K562 (cell line): ENCODE data around the gene CRYGC. TPM values are rescaled to one million over a fixed set of nuclear protein-coding genes. Genes with fewer than 3 reads are reported as not detected.
"Not testable (repeated sequence)": the region's sequence is repeated elsewhere in the genome, so short reads cannot be mapped to it uniquely, and the experiment has no call there.

Experiments used
- ATAC-seq: fragments of 200-7000 bp; cut with Tn5 transposase; 3 replicates; pipeline ENCODE4 v1.9.1; 2020; ENCODE audit warnings: moderate library complexity
- BruUV-seq: library from RNA; stranded (reverse); fragments of 400-500 nt; replicated peaks from 2 replicates; lab custom pipeline; 2021; lab: Mats Ljungman, UMichigan
- CTCF ChIA-PET: fragments of 300-600 bp; formaldehyde crosslinking; extraction: SDS; loops from one replicate; lab custom pipeline; 2021; ENCODE audit warnings: low intra/inter-chr PET ratio; lab: Yijun Ruan, JAX
- POLR2A ChIA-PET: fragments of 300-600, 350-650 bp; sonication (Branson Sonifier 250); formaldehyde crosslinking; extraction: SDS; loops from one replicate; lab custom pipeline; 2021; ENCODE audit warnings: antibody characterized with exemption, inconsistent platforms; lab: Yijun Ruan, JAX
- DNase-seq, 4 experiments: peaks; one replicate each; pipeline versions ENCODE4 v3.0.0 to v3.0.0-alpha.2; 2011 to 2018; ENCODE audit warnings: low spot score in 3 of 4, mixed read lengths in 3 of 4; ENCODE audit errors: extremely low read depth in 1 of 4
- FAIRE-seq: peaks from 2 replicates; lab custom pipeline; 2011; peaks lifted over from hg19 to GRCh38; lab: Jason Lieb, UNC
- H2AFZ ChIP-seq: 2 replicates; pipeline ENCODE4 v1.6.0; 2011; ENCODE audit warnings: low read depth, low read length, control low read depth, inconsistent platforms
- H3K27ac ChIP-seq: fragments of 200-600 bp; 3 replicates; pipeline ENCODE4 v1.8.0; 2011; ENCODE audit warnings: low read depth, mild to moderate bottlenecking, control low read depth, inconsistent platforms, low read length, moderate library complexity, mixed read lengths; ENCODE audit errors: extremely low read depth
- H3K27me3 ChIP-seq, 2 experiments: fragments of 300-600 bp in 1 of 2; 2 replicates in 1 of 2; 3 replicates in 1 of 2; pipeline versions ENCODE4 v1.6.0 to v1.8.0; 2011; ENCODE audit warnings: inconsistent platforms in 2 of 2, low read length in 2 of 2, mild to moderate bottlenecking in 1 of 2, mixed read lengths in 1 of 2, moderate library complexity in 1 of 2; ENCODE audit not compliant: control insufficient read depth in 2 of 2, insufficient read depth in 2 of 2
- H3K36me3 ChIP-seq: fragments of 300-600 bp; 3 replicates; pipeline ENCODE4 v1.8.0; 2011; ENCODE audit warnings: mild to moderate bottlenecking, low read length, inconsistent platforms; ENCODE audit not compliant: control insufficient read depth, insufficient read depth
- H3K4me1 ChIP-seq, 2 experiments: fragments of 200-600 bp in 1 of 2; replicated peaks in 1 of 2; 2 replicates in 1 of 2; 3 replicates in 1 of 2; pipeline versions ENCODE4 v1.5.1 to v1.8.0; 2011; ENCODE audit warnings: inconsistent platforms in 2 of 2, low read length in 2 of 2, mild to moderate bottlenecking in 1 of 2, mixed read lengths in 1 of 2, moderate library complexity in 1 of 2; ENCODE audit not compliant: control insufficient read depth in 2 of 2, insufficient read depth in 2 of 2
- H3K4me2 ChIP-seq: 2 replicates; pipeline ENCODE4 v1.6.1; 2011; ENCODE audit warnings: low read length, control low read depth, inconsistent platforms, mixed read lengths; ENCODE audit not compliant: insufficient read depth
- H3K4me3 ChIP-seq: fragments of 200-600 bp; sonication (generic), shearing (Covaris generic); 2 replicates; pipeline ENCODE4 v1.5.1; 2016; ENCODE audit warnings: control low read depth, inconsistent platforms
- H3K79me2 ChIP-seq: fragments of 200-600 bp; 3 replicates; pipeline ENCODE4 v1.8.0; 2011; ENCODE audit warnings: low read length, inconsistent platforms; ENCODE audit not compliant: control insufficient read depth, insufficient read depth
- H3K9ac ChIP-seq, 2 experiments: 2 replicates each; pipeline versions ENCODE4 v1.6.0 to v1.6.1; 2011; ENCODE audit warnings: low read depth in 2 of 2, low read length in 2 of 2, control low read depth in 1 of 2, inconsistent platforms in 1 of 2, mild to moderate bottlenecking in 1 of 2, mixed read lengths in 1 of 2; ENCODE audit not compliant: insufficient read depth in 1 of 2
- H3K9me1 ChIP-seq: one replicate; pipeline ENCODE4 v1.6.0; 2011; ENCODE audit warnings: inconsistent platforms, mild to moderate bottlenecking, low read length, moderate library complexity; ENCODE audit not compliant: control insufficient read depth, insufficient read depth
- H3K9me3 ChIP-seq: replicated peaks from 2 replicates; pipeline ENCODE4 v1.5.1; 2011; ENCODE audit warnings: low read depth, low read length, inconsistent platforms; ENCODE audit not compliant: control insufficient read depth, insufficient read depth
- H4K20me1 ChIP-seq: replicated peaks from 2 replicates; pipeline ENCODE4 v1.6.1; 2011; ENCODE audit warnings: low read length, inconsistent platforms, mixed read lengths; ENCODE audit not compliant: control insufficient read depth, insufficient read depth
- WGBS: fragments of 100-300 bp; shearing (Covaris generic); methylation state at CpG from one replicate; pipeline ENCODE4 v1.1.6; 2016; ENCODE audit warnings: low coverage, mixed read lengths; ENCODE audit not compliant: insufficient coverage; ENCODE audit errors: missing lambda C conversion rate; 5-methylcytosine and 5-hydroxymethylcytosine counted together
- in situ Hi-C: fragments of 300-500 bp; cut with MboI; formaldehyde crosslinking; loops from 4 replicates; pipeline ENCODE4 v1.15.0; 2018; ENCODE audit warnings: inconsistent platforms, mixed read lengths
- intact Hi-C: fragments of 100-400 bp; cut with micrococcal nuclease; formaldehyde crosslinking; loops from 2 replicates; pipeline ENCODE4 v1.14.2; 2022
- polyA plus RNA-seq, 8 experiments: library from polyadenylated mRNA; depleted of rRNA in 4 of 8; stranded (reverse) in 5 of 8; unstranded in 3 of 8; fragments of >200 nt; fragmentation: Nextera tagmentation in 2 of 8; fragmentation: Illumina TruSeq in 1 of 8; extraction: Ambion mirVana in 2 of 8; extraction: Trizol in 1 of 8; gene quantifications; 2 replicates each; pipeline versions ENCODE4 v1.2.1 to v1.2.3, GENCODE V29; 2011 to 2014; ENCODE audit warnings: inconsistent platforms in 1 of 8, missing spikeins in 1 of 8
- total RNA-seq, 7 experiments: library from RNA; depleted of rRNA in 6 of 7; stranded (reverse); fragments of >200 nt in 6 of 7; fragmentation: Illumina TruSeq in 2 of 7; extraction: Trizol in 2 of 7; gene quantifications; 2 replicates each; pipeline versions ENCODE4 v1.2.1 to v1.2.3, GENCODE V29; 2011 to 2021; ENCODE audit warnings: low replicate concordance in 1 of 7
- TF ChIP-seq, protein P1 (sequence below): sonication (generic); formaldehyde crosslinking; IDR thresholded peaks from 2 replicates; pipeline ENCODE4 v1.8.1; 2023; ENCODE audit warnings: mild to moderate bottlenecking, missing genetic modification reagents

CRYGC gene
- total and polyA plus RNA-seq, 9 of the 15 experiments (the other 6 are each of a cell fraction or from before 2014, with no cell fraction given) = not detected

DNA sequence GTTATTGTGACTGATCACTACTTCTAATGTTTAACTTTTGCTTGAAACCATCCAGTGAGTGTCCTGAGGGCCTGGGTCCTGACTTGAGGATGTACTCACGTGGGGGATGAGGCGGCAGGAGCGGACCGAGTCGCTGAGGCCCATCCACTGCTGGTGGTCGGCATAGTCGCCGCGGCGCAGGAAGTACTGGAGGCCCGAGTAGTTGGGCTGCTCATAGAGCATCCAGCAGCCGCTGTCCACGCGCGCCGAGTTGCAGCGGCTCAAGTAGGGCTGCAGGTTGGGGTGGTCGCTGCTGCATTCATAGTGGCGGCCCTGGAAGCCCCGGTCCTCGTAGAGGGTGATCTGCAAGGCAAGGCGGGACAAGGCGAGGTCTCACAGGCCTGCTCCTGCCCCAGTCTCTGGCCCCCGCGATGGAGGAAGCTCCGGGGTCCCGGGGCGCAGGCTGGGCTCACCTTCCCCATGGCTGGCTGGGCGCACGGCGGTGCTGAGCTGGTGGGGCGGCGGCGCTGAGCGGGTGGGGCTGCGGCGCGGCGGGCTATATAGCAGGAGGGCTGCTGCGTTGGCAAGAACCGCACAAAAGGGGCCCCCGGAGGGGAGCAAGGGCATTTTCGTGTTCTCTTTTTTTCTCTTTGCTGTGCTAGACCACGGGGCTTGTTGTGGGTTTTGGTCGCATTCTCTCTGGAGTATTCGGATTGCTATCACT is 5.5 kb downstream of the CRYGC start, which contains the start of gene CRYGD:
CRYGD (minus strand) TSS at position 512 of the 703 bp plus-strand sequence; CDS start at position 461, 51 bp downstream.
- 90% methylated on average over 16 of the region's 46 CpGs for WGBS
- H3K9ac ChIP-seq, H3K4me1 ChIP-seq, DNase-seq, H2AFZ ChIP-seq, H3K4me3 ChIP-seq, FAIRE-seq, BruUV-seq, H3K79me2 ChIP-seq, H3K9me1 ChIP-seq, intact Hi-C loops, H3K36me3 ChIP-seq, H3K9me3 ChIP-seq, CTCF ChIA-PET, H4K20me1 ChIP-seq, H3K27ac ChIP-seq, in situ Hi-C loops, ATAC-seq, POLR2A ChIA-PET: not testable (repeated sequence)
- TF ChIP-seq, protein P1, sequence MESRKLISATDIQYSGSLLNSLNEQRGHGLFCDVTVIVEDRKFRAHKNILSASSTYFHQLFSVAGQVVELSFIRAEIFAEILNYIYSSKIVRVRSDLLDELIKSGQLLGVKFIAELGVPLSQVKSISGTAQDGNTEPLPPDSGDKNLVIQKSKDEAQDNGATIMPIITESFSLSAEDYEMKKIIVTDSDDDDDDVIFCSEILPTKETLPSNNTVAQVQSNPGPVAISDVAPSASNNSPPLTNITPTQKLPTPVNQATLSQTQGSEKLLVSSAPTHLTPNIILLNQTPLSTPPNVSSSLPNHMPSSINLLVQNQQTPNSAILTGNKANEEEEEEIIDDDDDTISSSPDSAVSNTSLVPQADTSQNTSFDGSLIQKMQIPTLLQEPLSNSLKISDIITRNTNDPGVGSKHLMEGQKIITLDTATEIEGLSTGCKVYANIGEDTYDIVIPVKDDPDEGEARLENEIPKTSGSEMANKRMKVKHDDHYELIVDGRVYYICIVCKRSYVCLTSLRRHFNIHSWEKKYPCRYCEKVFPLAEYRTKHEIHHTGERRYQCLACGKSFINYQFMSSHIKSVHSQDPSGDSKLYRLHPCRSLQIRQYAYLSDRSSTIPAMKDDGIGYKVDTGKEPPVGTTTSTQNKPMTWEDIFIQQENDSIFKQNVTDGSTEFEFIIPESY (CRISPR knock-in tag) = 0 out of 2 replicates have a peak, but pooled peaks have one; percentile 22
- TF ChIP-seq, all 486 proteins: peak for 1; not testable (repeated sequence) for 485
- H3K4me2 ChIP-seq, H3K27me3 ChIP-seq: not testable (repeated sequence)
